GM23248 (cell line): ENCODE results near the gene ZNF438.

Source experiments
- EZH2 ChIP-seq: fragments of 200-600 bp; sonication (generic); IDR thresholded peaks from 2 replicates; pipeline ENCODE4 v1.6.1; 2018; ENCODE audit warnings: antibody characterized with exemption, mild to moderate bottlenecking; ENCODE audit not compliant: insufficient read depth, poor library complexity, severe bottlenecking
- EZH2phosphoT487 ChIP-seq: fragments of 200-600 bp; sonication (generic); IDR thresholded peaks from 2 replicates; pipeline ENCODE4 v1.6.1; 2018; ENCODE audit warnings: antibody characterized with exemption, moderate library complexity, mild to moderate bottlenecking, low read depth; ENCODE audit not compliant: insufficient read depth

DNA sequence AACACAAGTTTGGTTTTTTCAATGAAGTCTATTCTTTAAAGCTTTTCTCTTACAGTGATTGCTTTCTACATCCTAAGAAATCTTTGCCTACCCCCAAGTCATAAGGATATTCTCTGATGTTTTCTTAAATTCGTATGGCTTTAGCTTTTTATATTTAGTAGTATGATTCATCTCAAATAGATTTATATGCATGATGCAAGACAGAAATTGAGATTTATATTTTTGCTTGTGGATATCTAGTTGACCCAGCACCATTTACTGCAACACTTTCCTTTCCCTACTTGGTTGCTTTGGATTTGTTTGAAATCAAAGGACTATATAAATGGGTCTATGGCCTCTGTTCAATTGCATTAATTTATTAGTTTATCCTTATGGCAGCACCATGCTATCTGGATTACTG is 113.9 kb downstream of the ZNF438 start:
- TF ChIP-seq EZH2 (no peak), EZH2phosphoT487 (no peak)
